GM12874 (cell line): ENCODE measurements around the gene FMN2.

Experiments used
- CTCF ChIP-seq: IDR thresholded peaks from 2 replicates; pipeline ENCODE4 v1.5.1; 2011; ENCODE audit warnings: low read depth, mild to moderate bottlenecking, control low read depth, low read length, moderate library complexity; ENCODE audit not compliant: insufficient read depth

The FMN2 gene

DNA sequence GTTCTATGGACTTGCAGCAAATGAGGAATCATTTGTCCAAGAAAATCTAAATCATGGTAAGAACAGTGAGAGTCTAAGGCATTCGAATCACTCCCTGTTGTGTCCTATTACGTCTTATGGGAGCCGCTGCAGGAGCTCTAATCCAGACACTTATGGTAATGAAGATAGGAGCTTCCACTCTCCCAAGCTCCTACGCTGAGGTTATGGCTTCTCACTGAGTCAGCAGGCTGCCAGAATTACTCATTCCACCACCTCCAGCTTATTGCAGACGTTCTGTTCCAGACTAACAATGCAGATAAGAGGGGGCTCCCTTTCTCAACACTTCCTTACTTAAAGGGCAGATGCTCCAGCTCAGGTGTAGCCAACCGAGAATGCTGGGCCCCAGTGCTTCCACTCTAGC, 307.7 kb downstream of the FMN2 start:
- TF ChIP-seq CTCF, result no peak

DNA sequence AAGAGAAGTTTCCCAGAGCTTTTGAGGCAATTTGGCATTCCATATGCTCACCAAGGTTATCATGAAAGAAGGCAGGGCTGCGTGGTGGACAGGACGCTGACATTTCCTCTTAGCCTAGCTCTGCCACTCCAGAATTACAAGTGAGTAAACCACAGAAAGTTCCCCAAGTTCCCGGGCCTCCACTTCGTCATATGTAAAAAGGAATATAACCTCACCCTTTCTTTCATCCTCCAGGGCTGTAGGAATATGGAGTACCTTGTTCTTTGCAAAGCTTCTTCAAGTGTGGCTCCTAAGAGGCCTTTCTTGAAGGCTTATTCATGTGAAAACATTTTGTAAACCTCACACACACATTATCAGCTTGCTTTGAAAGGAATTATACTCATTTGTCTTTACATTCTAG, 310.0 kb downstream of the FMN2 start:
- TF ChIP-seq CTCF, result no peak

DNA sequence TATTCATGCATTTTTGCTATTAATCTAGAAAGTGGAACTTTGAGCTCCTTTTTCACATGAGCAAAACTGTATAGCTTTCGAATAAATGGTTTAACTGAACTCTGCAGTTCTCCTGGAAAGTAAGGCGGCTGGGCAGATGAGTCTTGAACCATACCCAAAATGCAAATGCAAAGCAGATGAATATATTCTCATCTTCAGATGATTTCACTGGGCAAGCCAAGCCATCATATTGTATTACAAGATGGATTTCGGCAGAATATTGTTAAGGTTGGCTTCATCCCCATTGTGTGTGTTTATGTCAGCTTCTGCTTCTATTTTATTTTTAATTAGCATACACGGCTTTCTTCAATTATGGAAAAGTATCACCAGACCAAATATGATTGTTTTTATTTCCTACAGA, 310.6 kb downstream of the FMN2 start:
- no peak for TF ChIP-seq CTCF

- no peak for TF ChIP-seq CTCF
These were observed 312.6 kb downstream of the FMN2 start for GRCh38 chr1:240404286-240404685.

GRCh38 chr1:240405751-240406150, 314.1 kb downstream of the FMN2 start:
- no peak for TF ChIP-seq CTCF

DNA sequence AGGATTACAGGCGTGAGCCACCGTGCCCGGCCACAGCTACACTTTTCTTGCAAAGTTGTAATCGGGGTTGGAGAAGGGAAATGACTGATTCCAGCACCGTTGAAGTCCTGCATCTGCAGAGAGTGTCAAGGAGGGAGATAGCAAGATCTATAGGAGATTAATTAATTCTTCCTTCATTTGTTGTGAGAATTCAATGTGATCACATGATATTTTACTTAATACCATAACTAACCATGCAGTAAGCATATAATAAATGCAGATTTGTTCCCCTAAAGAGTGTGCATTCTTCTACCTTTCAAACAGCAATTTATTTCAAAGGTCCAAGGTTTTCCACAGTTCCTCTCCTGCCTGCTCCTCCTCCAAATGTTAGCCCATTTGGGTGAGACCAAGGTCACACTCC, 315.7 kb downstream of the FMN2 start:
- no peak for TF ChIP-seq CTCF

- no peak for TF ChIP-seq CTCF
These were observed 317.9 kb downstream of the FMN2 start for GRCh38 chr1:240409615-240410014.

- TF ChIP-seq CTCF, result no peak
These were observed 322.0 kb downstream of the FMN2 start for GRCh38 chr1:240413732-240414131.
